ENCODE measurements around the gene CD96. TPM values are rescaled to one million over a fixed set of nuclear protein-coding genes. Genes with fewer than 3 reads are reported as not detected.

Gene CD96
- total RNA-seq, 2 experiments from 2014 or later: 37.9 to 39.0 TPM

GRCh38 chr3:111652492-111653180 is 110.6 kb downstream of the CD96 start:
- DNase-seq: no peak
- intact Hi-C loops (cut with micrococcal nuclease): no loop called here
- no peak overlapping the region for H3K4me3 Mint-ChIP-seq
- POLR2A ChIA-PET: interaction anchor here (1.2 kb wide), 1 partner anchor 15 kb away, joined by 3 read pairs; no protein-coding TSS in a partner anchor
- H3K27me3 Mint-ChIP-seq: no peaks in the 10 kb centered on the region
- peaks cover 19% of the 10 kb centered on the region for H3K4me1 Mint-ChIP-seq (ENCODE audit: low read depth)
- no peaks in the 10 kb centered on the region for H3K9me3 Mint-ChIP-seq
- CTCF ChIA-PET: interaction anchor here (0.8 to 3.1 kb wide), 8 partner anchors 15 to 314 kb away, joined by 3 to 11 read pairs (median 4); no protein-coding TSS in a partner anchor
- H3K27ac Mint-ChIP-seq: no peak overlapping the region
- peaks cover 48% of the 10 kb centered on the region for H3K36me3 Mint-ChIP-seq

DNA sequence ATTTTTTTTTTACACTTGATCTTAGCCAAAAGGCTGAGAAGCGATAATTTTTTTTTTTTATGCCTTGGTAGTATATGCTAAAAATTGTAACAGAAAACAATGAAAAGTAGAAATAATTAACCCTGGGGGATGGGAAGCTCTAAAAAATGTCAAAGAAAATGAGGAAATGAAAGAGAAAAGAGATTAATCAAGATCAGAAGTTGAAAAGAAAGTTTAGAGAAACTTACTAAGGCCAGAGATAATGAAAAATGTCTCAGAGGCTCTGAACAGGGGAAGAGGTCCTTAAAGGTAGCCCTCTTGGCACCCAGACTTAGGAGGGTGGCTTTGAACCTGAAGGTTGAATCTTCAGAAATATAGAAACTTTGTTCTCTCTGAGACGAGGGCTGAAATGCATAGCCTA is 111.8 kb downstream of the CD96 start:
- no peaks in the 10 kb centered on the region for H3K27me3 Mint-ChIP-seq
- H3K4me3 Mint-ChIP-seq: no peak overlapping the region
- peaks cover 51% of the 10 kb centered on the region for H3K36me3 Mint-ChIP-seq
- ChIA-PET CTCF (interaction anchor here (0.6 to 3.1 kb wide), 4 partner anchors 14 to 214 kb away, joined by 3 to 11 read pairs (median 4); no protein-coding TSS in a partner anchor), POLR2A (no interaction called here)
- peaks cover 16% of the 10 kb centered on the region for H3K4me1 Mint-ChIP-seq (ENCODE audit: low read depth)
- no peak overlapping the region for H3K27ac Mint-ChIP-seq
- no peak for DNase-seq
- H3K9me3 Mint-ChIP-seq: no peaks in the 10 kb centered on the region
- intact Hi-C loops (cut with micrococcal nuclease): no loop called here

DNA sequence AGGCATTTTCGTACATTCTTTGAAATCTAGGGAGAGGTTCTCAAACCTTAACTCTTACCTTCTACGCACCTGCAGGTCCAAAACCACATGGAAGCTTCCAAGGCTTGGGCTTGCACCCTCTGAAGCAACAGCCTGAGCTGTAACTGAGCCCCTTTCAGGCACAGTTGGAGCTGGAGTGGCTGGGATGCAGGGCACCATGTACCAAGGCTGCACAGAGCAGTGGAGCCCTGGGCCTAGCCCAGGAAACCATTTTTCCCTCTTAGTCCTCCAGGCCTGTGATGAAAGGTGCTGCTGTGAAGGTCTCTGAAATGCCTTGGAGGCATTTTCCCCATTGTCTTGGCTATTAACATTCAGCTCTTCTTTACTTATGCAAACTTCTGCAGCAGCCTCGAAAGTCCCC is 120.0 kb downstream of the CD96 start:
- no peak for DNase-seq
- intact Hi-C loops (cut with micrococcal nuclease): no loop called here
- CTCF ChIA-PET: no interaction called here
- Mint-ChIP-seq H3K27me3 (no peaks in the 10 kb centered on the region), H3K27ac (no peak overlapping the region), H3K4me3 (no peak overlapping the region), H3K9me3 (peaks cover 45% of the 10 kb centered on the region), H3K36me3 (peaks cover 59% of the 10 kb centered on the region), H3K4me1 (ENCODE audit: low read depth) (peaks cover 20% of the 10 kb centered on the region)
- POLR2A ChIA-PET: no interaction called here

DNA sequence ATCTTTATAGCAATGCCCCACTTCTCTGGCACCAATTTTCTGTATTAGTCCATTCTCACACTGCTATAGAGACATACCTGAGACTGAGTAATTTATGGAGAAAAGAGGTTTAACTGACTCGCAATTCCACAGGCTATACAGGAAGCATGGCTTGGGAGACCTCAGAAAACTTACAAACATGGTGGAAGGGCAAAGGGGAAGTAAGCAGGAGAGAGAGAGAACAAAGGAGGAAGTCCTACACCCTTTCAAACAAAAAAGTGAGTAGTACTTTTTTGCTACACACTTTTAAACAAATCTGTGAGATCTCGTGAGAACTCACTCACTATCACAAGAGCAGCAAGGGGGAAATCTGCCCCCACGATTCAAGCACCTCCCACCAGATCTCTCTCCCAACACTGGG is 120.9 kb downstream of the CD96 start:
- intact Hi-C loops (cut with micrococcal nuclease): no loop called here
- Mint-ChIP-seq H3K27me3 (no peaks in the 10 kb centered on the region), H3K27ac (no peak overlapping the region), H3K9me3 (peaks cover 45% of the 10 kb centered on the region), H3K4me3 (no peak overlapping the region), H3K4me1 (ENCODE audit: low read depth) (peaks cover 29% of the 10 kb centered on the region), H3K36me3 (peaks cover 57% of the 10 kb centered on the region)
- DNase-seq: no peak
- ChIA-PET POLR2A (no interaction called here), CTCF (no interaction called here)

GRCh38 chr3:111666041-111666735 is 124.2 kb downstream of the CD96 start:
- Mint-ChIP-seq H3K4me1 (ENCODE audit: low read depth) (peaks cover 49% of the 10 kb centered on the region), H3K27me3 (no peaks in the 10 kb centered on the region), H3K36me3 (peaks cover 30% of the 10 kb centered on the region), H3K9me3 (peaks cover 30% of the 10 kb centered on the region), H3K4me3 (no peak overlapping the region), H3K27ac (peak overlapping the region; percentile 61)
- peak; percentile 30 for DNase-seq
- ChIA-PET POLR2A (no interaction called here), CTCF (interaction anchor here (1.0 to 6.9 kb wide), 14 partner anchors 13 to 377 kb away, joined by 3 to 105 read pairs (median 6); partner anchors contain the start of gene ZBED2)
- intact Hi-C loops (cut with micrococcal nuclease): no loop called here

DNA sequence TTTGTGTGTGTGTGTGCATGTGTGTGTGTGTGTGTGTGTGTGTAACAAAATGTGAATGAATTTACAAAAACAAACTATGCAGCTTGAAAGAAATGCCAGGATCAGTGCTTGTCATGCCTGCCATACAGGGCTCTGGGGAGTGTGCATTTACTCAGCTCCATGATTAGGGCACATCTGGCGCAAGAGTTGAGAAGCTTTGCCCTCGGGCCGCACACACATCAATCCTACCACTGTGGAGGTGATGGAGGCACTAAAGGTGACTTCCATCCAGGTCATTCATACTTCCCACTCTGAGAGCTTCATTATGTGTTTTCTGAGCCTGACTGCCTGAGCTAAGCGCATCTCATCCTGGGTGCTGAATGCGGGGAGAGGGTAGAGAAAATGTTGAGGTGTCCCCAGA is 125.2 kb downstream of the CD96 start:
- intact Hi-C loops (cut with micrococcal nuclease): loop anchor here (1.0 kb wide), 1 partner anchor 51 kb away; no protein-coding TSS in a partner anchor
- POLR2A ChIA-PET: interaction anchor here (1.0 to 1.7 kb wide), 3 partner anchors 14 to 51 kb away, joined by 3 to 5 read pairs (median 4); no protein-coding TSS in a partner anchor
- H3K27ac Mint-ChIP-seq: peak overlapping the region; percentile 74
- no peaks in the 10 kb centered on the region for H3K27me3 Mint-ChIP-seq
- peaks cover 20% of the 10 kb centered on the region for H3K9me3 Mint-ChIP-seq
- H3K4me1 Mint-ChIP-seq (ENCODE audit: low read depth): peaks cover 56% of the 10 kb centered on the region
- no peak for DNase-seq
- CTCF ChIA-PET: interaction anchor here (0.7 to 6.9 kb wide), 20 partner anchors 10 to 376 kb away, joined by 3 to 105 read pairs (median 6); partner anchors contain the start of genes ABHD10 and ZBED2
- peaks cover 20% of the 10 kb centered on the region for H3K36me3 Mint-ChIP-seq
- H3K4me3 Mint-ChIP-seq: no peak overlapping the region

- H3K4me3 Mint-ChIP-seq: peak overlapping the region; percentile 41
- peaks cover 15% of the 10 kb centered on the region for H3K36me3 Mint-ChIP-seq
- ChIA-PET POLR2A (interaction anchor here (1.0 to 1.7 kb wide), 3 partner anchors 15 to 51 kb away, joined by 3 to 5 read pairs (median 4); no protein-coding TSS in a partner anchor), CTCF (interaction anchor here (0.7 to 6.9 kb wide), 20 partner anchors 9 to 346 kb away, joined by 3 to 105 read pairs (median 6); partner anchors contain the start of genes ABHD10, CD96 and ZBED2)
- H3K27me3 Mint-ChIP-seq: no peaks in the 10 kb centered on the region
- intact Hi-C loops (cut with micrococcal nuclease): loop anchor here (1.0 kb wide), 2 partner anchors 51 to 89 kb away; no protein-coding TSS in a partner anchor
- peaks cover 15% of the 10 kb centered on the region for H3K9me3 Mint-ChIP-seq
- peak; percentile 78 for DNase-seq
- H3K27ac Mint-ChIP-seq: peak overlapping the region; percentile 74
- H3K4me1 Mint-ChIP-seq (ENCODE audit: low read depth): peaks cover 62% of the 10 kb centered on the region
These were observed 125.7 kb downstream of the CD96 start for GRCh38 chr3:111667621-111668239.

- DNase-seq: no peak
- peaks cover 9% of the 10 kb centered on the region for H3K9me3 Mint-ChIP-seq
- intact Hi-C loops (cut with micrococcal nuclease): loop anchor here (1.0 kb wide), 1 partner anchor 90 kb away; no protein-coding TSS in a partner anchor
- no peak overlapping the region for H3K27ac Mint-ChIP-seq
- H3K4me1 Mint-ChIP-seq (ENCODE audit: low read depth): peaks cover 67% of the 10 kb centered on the region
- H3K4me3 Mint-ChIP-seq: no peak overlapping the region
- H3K36me3 Mint-ChIP-seq: peaks cover 10% of the 10 kb centered on the region
- POLR2A ChIA-PET: interaction anchor here (1.0 to 1.7 kb wide), 3 partner anchors 16 to 52 kb away, joined by 3 to 5 read pairs (median 4); no protein-coding TSS in a partner anchor
- CTCF ChIA-PET: interaction anchor here (0.7 to 6.9 kb wide), 22 partner anchors 9 to 345 kb away, joined by 3 to 105 read pairs (median 5); partner anchors contain the start of genes ABHD10, CD96 and ZBED2
- H3K27me3 Mint-ChIP-seq: no peaks in the 10 kb centered on the region
These were observed 126.3 kb downstream of the CD96 start for GRCh38 chr3:111668326-111668725.

DNA sequence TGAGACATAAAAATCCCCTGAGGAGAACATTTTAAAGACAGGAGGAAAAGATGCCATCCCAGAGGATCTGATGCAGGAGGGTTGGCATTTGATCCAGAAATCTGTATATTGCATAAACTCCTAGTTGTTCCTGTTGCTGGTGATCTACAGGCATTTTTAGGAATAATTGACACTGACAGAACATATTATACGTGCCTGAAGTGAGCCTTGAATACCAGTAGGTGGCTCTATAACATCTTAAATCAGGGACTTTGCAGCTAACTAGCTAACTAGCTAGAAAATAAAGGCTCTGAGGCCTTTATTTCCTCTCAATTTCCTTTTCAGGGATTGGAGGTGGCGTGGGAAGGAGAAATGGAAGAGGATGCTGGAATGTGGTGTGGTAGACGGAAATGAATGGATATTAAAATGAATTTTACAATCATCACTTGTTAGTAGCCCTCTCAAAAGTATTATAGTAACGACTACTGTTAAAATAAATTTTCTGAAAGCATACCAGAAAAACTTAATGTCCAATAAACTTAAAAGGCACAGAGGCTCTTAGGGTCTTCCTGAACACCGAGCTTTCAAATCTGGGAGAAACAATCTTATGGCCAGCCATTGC is 127.0 kb downstream of the CD96 start:
- no peak overlapping the region for H3K4me3 Mint-ChIP-seq
- intact Hi-C loops (cut with micrococcal nuclease): loop anchor here (1.0 kb wide), 5 partner anchors 22 to 298 kb away; no protein-coding TSS in a partner anchor
- CTCF ChIA-PET: interaction anchor here (0.5 to 6.9 kb wide), 36 partner anchors 8 to 848 kb away, joined by 3 to 105 read pairs (median 4); partner anchors contain the start of genes ABHD10, CD96 and ZBED2
- POLR2A ChIA-PET: interaction anchor here (2.1 kb wide), 1 partner anchor 52 kb away, joined by 5 read pairs; no protein-coding TSS in a partner anchor
- peaks cover 4% of the 10 kb centered on the region for H3K36me3 Mint-ChIP-seq
- no peaks in the 10 kb centered on the region for H3K27me3 Mint-ChIP-seq
- DNase-seq: no peak
- peaks cover 4% of the 10 kb centered on the region for H3K9me3 Mint-ChIP-seq
- H3K27ac Mint-ChIP-seq: no peak overlapping the region
- peaks cover 74% of the 10 kb centered on the region for H3K4me1 Mint-ChIP-seq (ENCODE audit: low read depth)

DNA sequence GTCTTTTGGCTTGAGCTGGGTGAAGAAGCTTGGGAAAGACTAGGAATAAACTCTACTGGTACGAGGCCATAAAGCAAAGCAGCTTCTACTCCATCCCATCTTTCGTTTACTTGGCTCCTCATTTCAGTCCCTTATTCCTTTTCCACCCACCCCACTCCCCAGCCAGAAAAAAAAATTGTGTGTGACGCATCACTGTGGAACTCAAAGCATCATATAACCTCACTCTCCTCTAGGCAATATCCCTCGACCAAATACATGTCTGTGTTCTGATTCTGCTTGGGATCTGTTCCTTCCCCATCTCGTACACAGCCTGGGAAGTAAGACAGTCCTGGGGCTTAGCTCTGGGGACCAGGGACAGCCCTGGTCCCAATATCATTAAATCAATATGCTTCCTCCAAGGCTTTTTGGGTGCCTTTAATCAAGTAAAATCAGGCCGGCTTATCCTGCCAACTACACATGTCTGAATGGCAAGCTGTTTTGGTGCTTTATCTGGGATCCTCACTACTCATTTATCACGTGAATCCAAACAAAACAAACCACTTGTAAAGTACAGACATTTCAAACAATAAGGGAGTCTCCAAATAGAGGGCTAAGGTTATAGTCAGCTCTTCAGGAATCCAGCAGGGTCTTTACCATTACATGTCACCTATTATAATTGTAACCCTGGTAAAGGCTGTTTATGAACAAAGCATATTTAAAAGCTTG is 128.1 kb downstream of the CD96 start:
- H3K4me3 Mint-ChIP-seq: no peak overlapping the region
- peaks cover 74% of the 10 kb centered on the region for H3K4me1 Mint-ChIP-seq (ENCODE audit: low read depth)
- DNase-seq: no peak
- POLR2A ChIA-PET: interaction anchor here (2.1 kb wide), 1 partner anchor 53 kb away, joined by 5 read pairs; no protein-coding TSS in a partner anchor
- CTCF ChIA-PET: interaction anchor here (0.5 to 6.9 kb wide), 24 partner anchors 15 to 847 kb away, joined by 3 to 105 read pairs (median 6); partner anchors contain the start of genes ABHD10 and ZBED2
- intact Hi-C loops (cut with micrococcal nuclease): loop anchor here (1.0 kb wide), 4 partner anchors 21 to 297 kb away; no protein-coding TSS in a partner anchor
- H3K36me3 Mint-ChIP-seq: peaks cover 2% of the 10 kb centered on the region
- peak overlapping the region; percentile 15 for H3K27ac Mint-ChIP-seq
- H3K27me3 Mint-ChIP-seq: no peaks in the 10 kb centered on the region
- no peaks in the 10 kb centered on the region for H3K9me3 Mint-ChIP-seq
